Endothelial cell (in vitro differentiated cells): ENCODE results near the gene NDUFB5. TPM values are rescaled to one million over a fixed set of nuclear protein-coding genes. Genes with fewer than 3 reads are reported as not detected.

Experiments
- DNase-seq: peaks from one replicate; pipeline ENCODE4 v3.0.0; 2021; ENCODE audit warnings: low spot score
- H3K27ac Mint-ChIP-seq: one replicate; pipeline ENCODE4 v1.8.0; 2021; ENCODE audit warnings: mixed read lengths, inconsistent platforms; ENCODE audit not compliant: unreplicated experiment
- H3K27me3 Mint-ChIP-seq: one replicate; pipeline ENCODE4 v1.8.0; 2021; ENCODE audit warnings: mild to moderate bottlenecking, moderate library complexity, mixed read lengths, inconsistent platforms; ENCODE audit not compliant: unreplicated experiment
- H3K36me3 Mint-ChIP-seq: one replicate; pipeline ENCODE4 v1.8.0; 2021; ENCODE audit warnings: mild to moderate bottlenecking, low read depth, mixed read lengths, inconsistent platforms; ENCODE audit not compliant: unreplicated experiment
- H3K4me1 Mint-ChIP-seq: one replicate; pipeline ENCODE4 v1.8.0; 2021; ENCODE audit warnings: mild to moderate bottlenecking, mixed read lengths, inconsistent platforms; ENCODE audit not compliant: unreplicated experiment
- H3K4me3 Mint-ChIP-seq: one replicate; pipeline ENCODE4 v1.8.0; 2021; ENCODE audit warnings: mild to moderate bottlenecking, mixed read lengths, inconsistent platforms; ENCODE audit not compliant: unreplicated experiment
- H3K9me3 Mint-ChIP-seq: one replicate; pipeline ENCODE4 v1.8.0; 2021; ENCODE audit warnings: mixed read lengths, inconsistent platforms; ENCODE audit not compliant: unreplicated experiment
- CTCF ChIP-seq: fragments of 200-600 bp; sonication (generic); IDR thresholded peaks from one replicate; pipeline ENCODE4 v1.5.0; 2021; ENCODE audit warnings: antibody characterized with exemption; ENCODE audit not compliant: unreplicated experiment
- total RNA-seq: library from RNA; stranded (reverse); fragmentation: NEBNext Ultra II Directional; extraction: Animal tissue kit (Norgen Biotek cat#: 25700); gene quantifications from one replicate; pipeline ENCODE4 v1.2.1, GENCODE V29; 2021; ENCODE audit not compliant: unreplicated experiment

The NDUFB5 gene
- total RNA-seq, 1 donor from 2014 or later, result 83.9 TPM

GRCh38 chr3:179653096-179653797 lies 48.7 kb downstream of the NDUFB5 start:
- no peaks in the 10 kb centered on the region for H3K9me3 Mint-ChIP-seq
- H3K27me3 Mint-ChIP-seq, result peaks cover 19% of the 10 kb centered on the region
- H3K27ac Mint-ChIP-seq, result peak overlapping the region; percentile 91
- H3K4me3 Mint-ChIP-seq, result peak overlapping the region; percentile 98
- peaks cover 28% of the 10 kb centered on the region for H3K4me1 Mint-ChIP-seq
- TF ChIP-seq CTCF, result no peak
- H3K36me3 Mint-ChIP-seq, result peaks cover 21% of the 10 kb centered on the region
- DNase-seq, result peak; percentile 66

- Mint-ChIP-seq H3K9me3 (no peaks in the 10 kb centered on the region), H3K36me3 (peaks cover 24% of the 10 kb centered on the region), H3K27ac (no peak overlapping the region), H3K4me3 (peak overlapping the region; percentile 26), H3K4me1 (peaks cover 33% of the 10 kb centered on the region), H3K27me3 (peaks cover 20% of the 10 kb centered on the region)
- no peak for DNase-seq
- TF ChIP-seq CTCF, result no peak
Measured at GRCh38 chr3:179655236-179655635, 50.6 kb downstream of the NDUFB5 start.

GRCh38 chr3:179658606-179659005 lies 54.0 kb downstream of the NDUFB5 start:
- Mint-ChIP-seq H3K36me3 (peaks cover 25% of the 10 kb centered on the region), H3K4me1 (peaks cover 47% of the 10 kb centered on the region), H3K27me3 (peaks cover 11% of the 10 kb centered on the region), H3K9me3 (no peaks in the 10 kb centered on the region), H3K27ac (no peak overlapping the region), H3K4me3 (no peak overlapping the region)
- DNase-seq, result no peak
- no peak for TF ChIP-seq CTCF

- H3K4me1 Mint-ChIP-seq, result peaks cover 46% of the 10 kb centered on the region
- H3K27me3 Mint-ChIP-seq, result peaks cover 6% of the 10 kb centered on the region
Measured at GRCh38 chr3:179660872-179661271, 56.3 kb downstream of the NDUFB5 start.

More at GRCh38 chr3:179660872-179661271, 56.3 kb downstream of the NDUFB5 start:
- Mint-ChIP-seq H3K36me3 (peaks cover 26% of the 10 kb centered on the region), H3K4me3 (no peak overlapping the region), H3K27ac (no peak overlapping the region), H3K9me3 (no peaks in the 10 kb centered on the region)
- DNase-seq, result no peak
- TF ChIP-seq CTCF, result no peak
